ENCODE data around the gene RAB17.

The RAB17 gene

DNA sequence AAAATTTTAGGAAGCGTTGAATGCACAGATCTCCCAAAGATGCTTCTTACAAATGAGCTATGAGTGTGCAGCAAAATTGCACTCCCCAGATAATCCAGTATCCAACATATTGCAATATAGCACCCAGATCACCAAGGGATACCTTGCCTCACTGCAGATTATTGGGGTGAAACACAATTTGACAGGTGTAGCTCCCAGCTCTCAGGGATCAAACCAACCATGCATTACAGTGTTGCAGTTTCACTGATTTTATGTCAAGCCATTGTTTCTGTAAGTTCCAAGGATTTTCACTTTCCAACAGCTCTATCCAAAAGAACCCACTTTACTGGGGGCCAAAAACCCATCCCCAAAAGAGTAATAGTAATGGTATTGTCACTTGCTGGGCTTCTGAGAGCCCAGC is 35.0 kb downstream of the RAB17 start:
- ATAC-seq, result no peak
- no peak for TF ChIP-seq ZC3H10 (CRISPR knock-in tag; IDR thresholded peaks at IDR 0.05)
- no peak for TF ChIP-seq ESRRG (CRISPR knock-in tag; IDR thresholded peaks at IDR 0.05)
- TF ChIP-seq TOX (CRISPR knock-in tag; IDR thresholded peaks at IDR 0.05; ENCODE audit: borderline replicate concordance), result no peak
- TF ChIP-seq ZNF70 (CRISPR knock-in tag; IDR thresholded peaks at IDR 0.05), result no peak
- no peak for TF ChIP-seq PATZ1 (CRISPR knock-in tag; IDR thresholded peaks at IDR 0.05; ENCODE audit: borderline replicate concordance)
- no peak for TF ChIP-seq BACH2 (CRISPR knock-in tag; IDR thresholded peaks at IDR 0.05; ENCODE audit: borderline replicate concordance)
- TF ChIP-seq OSR1 (CRISPR knock-in tag; IDR thresholded peaks at IDR 0.05), result no peak
- TF ChIP-seq, protein P1, sequence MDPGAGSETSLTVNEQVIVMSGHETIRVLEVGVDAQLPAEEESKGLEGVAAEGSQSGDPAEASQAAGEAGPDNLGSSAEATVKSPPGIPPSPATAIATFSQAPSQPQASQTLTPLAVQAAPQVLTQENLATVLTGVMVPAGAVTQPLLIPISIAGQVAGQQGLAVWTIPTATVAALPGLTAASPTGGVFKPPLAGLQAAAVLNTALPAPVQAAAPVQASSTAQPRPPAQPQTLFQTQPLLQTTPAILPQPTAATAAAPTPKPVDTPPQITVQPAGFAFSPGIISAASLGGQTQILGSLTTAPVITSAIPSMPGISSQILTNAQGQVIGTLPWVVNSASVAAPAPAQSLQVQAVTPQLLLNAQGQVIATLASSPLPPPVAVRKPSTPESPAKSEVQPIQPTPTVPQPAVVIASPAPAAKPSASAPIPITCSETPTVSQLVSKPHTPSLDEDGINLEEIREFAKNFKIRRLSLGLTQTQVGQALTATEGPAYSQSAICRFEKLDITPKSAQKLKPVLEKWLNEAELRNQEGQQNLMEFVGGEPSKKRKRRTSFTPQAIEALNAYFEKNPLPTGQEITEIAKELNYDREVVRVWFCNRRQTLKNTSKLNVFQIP (CRISPR knock-in tag; IDR thresholded peaks at IDR 0.05; ENCODE audit: borderline replicate concordance, low read depth), result no peak
- TF ChIP-seq ZFP30 (CRISPR knock-in tag; IDR thresholded peaks at IDR 0.05), result no peak
- no peak for TF ChIP-seq PPARA (CRISPR knock-in tag; IDR thresholded peaks at IDR 0.05; ENCODE audit: borderline replicate concordance)
- no peak for TF ChIP-seq ISL1 (CRISPR knock-in tag; IDR thresholded peaks at IDR 0.05)
- TF ChIP-seq CSRNP3 (CRISPR knock-in tag; IDR thresholded peaks at IDR 0.05), result no peak
- no peak for TF ChIP-seq ZNF8 (CRISPR knock-in tag; IDR thresholded peaks at IDR 0.05)
- no peak for TF ChIP-seq TCF4 (CRISPR knock-in tag; IDR thresholded peaks at IDR 0.05; ENCODE audit: borderline replicate concordance)
- TF ChIP-seq ZNF565 (CRISPR knock-in tag; conservative IDR thresholded peaks at IDR 0.05; ENCODE audit: low read depth), result no peak

- no peak for ATAC-seq
- TF ChIP-seq ZNF565 (CRISPR knock-in tag; conservative IDR thresholded peaks at IDR 0.05; ENCODE audit: low read depth), result no peak
- TF ChIP-seq TOX (CRISPR knock-in tag; IDR thresholded peaks at IDR 0.05; ENCODE audit: borderline replicate concordance), result no peak
Observed at GRCh38 chr2:237553948-237554347, 36.6 kb downstream of the RAB17 start.

- TF ChIP-seq, protein P1 (CRISPR knock-in tag; IDR thresholded peaks at IDR 0.05; ENCODE audit: borderline replicate concordance, low read depth), result no peak
- TF ChIP-seq GLIS3 (CRISPR knock-in tag; IDR thresholded peaks at IDR 0.05), result no peak
- TF ChIP-seq ZNF8 (CRISPR knock-in tag; IDR thresholded peaks at IDR 0.05), result no peak
- no peak for TF ChIP-seq ESRRG (CRISPR knock-in tag; IDR thresholded peaks at IDR 0.05)
- TF ChIP-seq TOX (CRISPR knock-in tag; IDR thresholded peaks at IDR 0.05; ENCODE audit: borderline replicate concordance), result no peak
- TF ChIP-seq PATZ1 (CRISPR knock-in tag; IDR thresholded peaks at IDR 0.05; ENCODE audit: borderline replicate concordance), result no peak
- no peak for TF ChIP-seq RARB (CRISPR knock-in tag; IDR thresholded peaks at IDR 0.05)
- no peak for TF ChIP-seq PPARA (CRISPR knock-in tag; IDR thresholded peaks at IDR 0.05; ENCODE audit: borderline replicate concordance)
- TF ChIP-seq BACH2 (CRISPR knock-in tag; IDR thresholded peaks at IDR 0.05; ENCODE audit: borderline replicate concordance), result no peak
- no peak for TF ChIP-seq ARNTL (CRISPR knock-in tag; IDR thresholded peaks at IDR 0.05; ENCODE audit: borderline replicate concordance, low read depth)
- TF ChIP-seq CREB5 (CRISPR knock-in tag; IDR thresholded peaks at IDR 0.05; ENCODE audit: low read depth), result no peak
- no peak for TF ChIP-seq ZC3H10 (CRISPR knock-in tag; IDR thresholded peaks at IDR 0.05)
- TF ChIP-seq CSDC2 (CRISPR knock-in tag; IDR thresholded peaks at IDR 0.05), result no peak
- no peak for ATAC-seq
Observed at GRCh38 chr2:237552908-237553307, 37.6 kb downstream of the RAB17 start.

Measured in SK-N-SH treated with all-trans-retinoic acid at 6 μM for 48 hours (cell line).